GM19240 (cell line): ENCODE data around the gene SULT1B1.
"Not testable (repeated sequence)": the region's sequence is repeated elsewhere in the genome, so short reads cannot be mapped to it uniquely, and the experiment has no call there.

Experiments used
- DNase-seq: peaks from one replicate; pipeline ENCODE4 v3.0.0; 2011; ENCODE audit warnings: low spot score; ENCODE audit not compliant: insufficient read length

The SULT1B1 gene

DNA sequence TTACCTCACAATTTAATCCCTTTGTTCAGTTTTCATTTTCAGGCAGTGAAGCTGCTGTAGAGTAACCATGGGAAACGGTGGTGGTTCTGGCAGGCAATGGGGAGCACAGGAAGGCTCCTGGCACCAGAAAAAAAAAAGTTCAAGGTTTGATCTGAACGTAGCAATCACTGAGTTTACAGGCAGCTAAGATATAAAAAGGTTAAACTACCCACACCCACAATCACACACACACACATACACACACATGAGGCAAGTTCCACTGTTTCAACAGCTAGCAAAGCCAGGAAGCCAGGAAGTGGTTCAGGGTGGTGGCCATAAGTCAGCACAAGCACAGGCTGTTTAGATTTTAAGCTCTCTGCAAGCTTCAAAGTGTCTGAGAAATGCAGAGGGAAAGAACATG lies at the start of gene SULT1B1:
SULT1B1 (minus strand) TSS at position 166 of the 400 bp plus-strand sequence. CDS start 5,403 bp downstream, outside the sequence.
- no peak for DNase-seq

DNA sequence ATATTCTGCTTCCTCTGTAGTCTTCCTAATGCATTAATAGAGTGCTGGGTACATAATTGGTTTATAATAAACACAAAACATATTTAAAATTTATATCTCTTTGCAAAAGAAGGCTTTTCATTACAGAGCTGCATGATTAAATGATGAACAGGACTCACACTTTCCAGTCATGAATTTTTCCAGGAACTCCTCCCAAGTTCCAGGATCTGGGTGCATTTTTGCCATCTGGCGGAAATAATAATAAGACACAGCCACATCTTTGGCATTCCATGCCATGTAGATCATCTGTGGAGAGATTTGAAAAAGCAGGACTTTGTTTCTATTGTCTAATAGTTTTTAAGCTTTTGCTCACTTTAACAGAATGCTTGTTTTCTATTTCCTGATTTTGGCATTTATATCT lies 40.2 kb upstream of the SULT1B1 start:
- no peak for DNase-seq

DNA sequence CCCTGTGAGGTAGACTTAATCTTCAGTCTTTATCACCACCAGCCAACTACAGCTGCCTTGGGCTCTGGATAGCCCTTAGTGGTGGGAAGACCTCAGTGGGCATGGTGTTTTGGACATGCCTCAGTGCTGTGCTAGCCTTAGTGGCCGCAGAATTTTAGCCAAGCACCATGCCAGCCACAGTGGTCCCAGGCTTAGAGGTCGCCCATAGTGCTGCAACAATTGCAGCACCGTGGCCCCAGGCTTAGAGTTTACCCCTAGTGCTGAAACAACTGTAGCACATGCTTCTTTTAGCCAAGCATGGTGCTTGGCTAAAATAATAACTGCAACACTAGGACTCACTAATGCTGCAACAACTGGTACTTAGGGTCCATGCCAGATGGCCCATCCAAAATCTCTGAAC lies 38.9 kb upstream of the SULT1B1 start:
- DNase-seq, result no peak

DNA sequence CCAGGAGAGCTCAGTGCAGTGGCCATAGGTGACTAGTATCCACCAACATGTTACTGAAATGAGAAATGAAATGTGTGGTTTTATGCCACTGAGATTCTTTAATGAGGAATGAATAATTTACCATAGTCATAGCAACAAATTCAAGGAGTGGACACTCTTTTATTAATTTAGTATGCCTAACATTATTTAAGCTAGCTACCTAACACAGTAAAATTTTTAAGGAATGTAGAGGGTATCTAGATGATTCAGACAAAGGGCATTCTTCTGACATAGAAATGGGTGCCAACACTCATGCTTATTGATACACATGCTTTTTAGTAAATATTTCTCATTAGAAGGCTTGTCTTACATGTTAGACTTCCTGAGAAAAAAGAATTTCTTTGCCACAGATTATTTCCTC lies 33.3 kb upstream of the SULT1B1 start:
- no peak for DNase-seq

DNA sequence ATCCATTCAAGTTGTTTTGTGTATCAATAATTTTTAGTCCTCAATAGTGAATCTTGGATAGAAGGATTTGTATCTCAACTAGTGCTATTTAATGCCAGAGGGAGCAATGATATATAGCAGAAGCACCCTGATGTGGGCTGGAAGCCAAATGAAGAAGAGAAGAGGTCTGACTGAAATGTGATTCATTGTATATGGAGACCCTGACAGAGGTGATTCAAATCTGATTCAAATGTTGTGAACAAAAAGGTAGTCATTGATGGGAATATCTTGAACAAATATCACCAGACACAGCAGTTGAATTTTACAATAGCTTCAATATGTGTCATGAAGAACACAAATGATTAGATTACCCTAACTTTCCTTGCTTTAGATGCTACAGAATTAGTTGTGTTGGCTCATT lies 27.5 kb upstream of the SULT1B1 start:
- DNase-seq, result no peak

DNA sequence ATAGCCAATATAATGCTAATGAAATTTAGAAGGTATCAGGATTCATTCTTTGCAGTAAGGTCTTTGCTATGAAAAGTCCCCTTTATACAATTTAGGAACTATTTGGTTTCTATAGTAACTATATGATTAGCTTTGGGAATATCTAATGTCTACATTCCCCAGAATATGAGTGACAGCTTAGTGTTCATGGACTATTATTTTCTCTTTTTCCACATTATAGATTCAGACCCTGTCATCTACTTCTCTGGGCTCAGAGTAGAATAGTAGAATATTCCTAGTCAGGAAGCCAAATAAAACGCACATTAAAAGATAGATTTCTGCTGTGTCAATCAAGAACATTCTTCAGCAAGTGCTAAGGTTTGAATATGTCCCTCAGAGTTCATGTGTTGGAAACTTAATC lies 26.1 kb upstream of the SULT1B1 start:
- no peak for DNase-seq

DNA sequence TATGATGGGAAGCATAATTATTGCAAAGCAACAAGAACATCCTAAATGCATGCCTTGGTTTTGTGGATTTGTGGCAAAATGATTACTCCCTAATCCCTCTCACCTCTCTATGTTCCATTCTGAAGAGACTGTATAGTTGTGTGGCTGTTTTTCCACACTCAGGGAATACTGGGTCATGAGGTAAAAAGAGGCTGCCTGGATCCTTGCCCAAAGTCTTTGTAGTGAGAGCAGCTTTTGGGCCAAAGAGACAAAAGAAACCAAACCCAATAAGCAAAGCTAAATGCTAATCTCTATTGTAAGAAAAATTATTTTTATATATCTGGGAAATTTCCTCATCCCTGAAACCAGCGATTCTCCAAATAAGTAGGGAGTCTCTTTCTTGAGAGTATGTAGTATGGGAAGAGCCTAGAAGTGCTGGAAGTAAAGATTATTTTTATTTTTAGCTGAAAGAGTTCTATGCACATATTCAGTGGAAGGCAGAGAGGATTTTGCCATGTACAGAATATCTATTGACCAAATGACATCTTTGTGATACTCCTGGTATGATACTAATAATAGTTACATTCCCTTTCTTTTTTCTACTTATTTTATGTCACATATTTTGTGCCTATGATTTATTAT lies 24.9 kb upstream of the SULT1B1 start:
- DNase-seq, result no peak

DNA sequence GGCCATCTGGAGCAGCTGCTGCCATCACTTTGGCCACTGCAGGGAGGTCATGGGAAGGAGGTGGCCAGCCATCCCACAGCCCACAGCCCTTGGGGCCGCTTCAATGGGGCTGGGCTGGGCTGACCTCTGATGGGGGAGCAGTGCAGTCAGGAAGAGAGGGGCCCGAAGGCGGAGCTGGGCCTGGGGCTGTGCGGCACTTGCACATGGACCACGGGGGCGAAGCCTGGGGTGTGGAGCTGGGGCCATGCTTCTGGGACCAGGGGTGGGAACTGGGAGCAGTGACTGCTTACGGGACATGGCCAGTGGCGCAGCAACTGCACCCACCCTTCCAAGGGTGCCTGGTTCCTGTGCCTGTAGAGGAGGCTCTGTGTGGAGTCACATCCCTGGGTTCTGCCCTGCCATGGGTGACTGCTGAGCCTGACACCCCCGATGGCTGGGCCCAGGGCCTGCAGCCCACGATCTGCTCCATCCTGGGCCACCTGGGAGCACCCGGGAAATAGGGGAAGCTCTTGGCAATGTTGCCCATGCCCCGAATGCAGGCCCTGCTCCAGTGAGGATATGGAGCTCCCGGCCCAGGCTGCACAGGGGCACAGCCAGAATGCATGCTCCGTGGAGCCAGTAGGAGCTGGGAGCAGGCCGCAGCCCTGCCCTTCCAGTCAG lies 22.4 kb upstream of the SULT1B1 start:
- DNase-seq, result no peak

DNA sequence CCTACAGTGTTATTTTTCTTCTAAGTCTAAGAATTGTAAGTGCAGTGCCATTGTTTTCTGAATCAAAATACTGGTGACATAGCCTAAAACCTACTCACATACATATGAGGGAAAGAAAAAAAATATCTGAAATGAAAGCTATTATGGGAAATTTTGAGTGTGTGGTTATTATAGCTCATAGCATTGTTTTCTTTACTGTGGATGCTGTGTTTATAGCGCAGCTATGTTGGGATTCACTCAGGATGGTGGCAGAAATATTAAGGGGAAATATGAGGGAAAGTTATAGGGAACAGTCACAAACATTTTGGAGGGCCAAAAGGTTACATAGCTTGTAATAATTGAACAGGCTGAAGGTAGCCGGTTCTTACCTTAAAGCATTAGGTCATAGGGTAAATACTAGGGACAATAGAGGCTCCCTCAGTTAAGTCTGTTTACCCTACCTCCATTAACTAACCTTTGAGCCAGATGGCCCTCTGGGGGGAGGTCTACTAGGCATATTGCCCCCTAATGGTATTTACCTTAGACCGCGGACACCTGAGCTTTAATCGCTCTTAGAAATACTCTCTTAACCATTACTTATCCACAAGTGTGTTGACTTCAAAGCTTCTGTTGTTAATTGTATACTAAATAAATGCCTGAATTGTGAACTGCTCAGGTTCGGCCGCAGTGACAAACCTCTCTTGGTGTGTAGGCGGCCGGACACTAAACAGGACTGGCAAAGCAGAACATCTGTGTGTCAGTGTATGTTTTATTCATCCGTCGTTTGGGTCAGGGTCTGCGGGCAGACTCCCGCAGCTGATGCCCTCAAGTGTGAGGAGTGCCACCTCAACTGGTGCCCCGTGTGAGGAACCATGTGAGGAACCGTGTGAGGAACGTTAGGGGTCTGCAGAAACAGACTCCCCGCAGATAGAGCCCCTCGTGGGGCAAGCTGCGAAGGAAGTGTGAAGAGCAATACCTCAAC lies 21.3 kb upstream of the SULT1B1 start:
- DNase-seq, result no peak

DNA sequence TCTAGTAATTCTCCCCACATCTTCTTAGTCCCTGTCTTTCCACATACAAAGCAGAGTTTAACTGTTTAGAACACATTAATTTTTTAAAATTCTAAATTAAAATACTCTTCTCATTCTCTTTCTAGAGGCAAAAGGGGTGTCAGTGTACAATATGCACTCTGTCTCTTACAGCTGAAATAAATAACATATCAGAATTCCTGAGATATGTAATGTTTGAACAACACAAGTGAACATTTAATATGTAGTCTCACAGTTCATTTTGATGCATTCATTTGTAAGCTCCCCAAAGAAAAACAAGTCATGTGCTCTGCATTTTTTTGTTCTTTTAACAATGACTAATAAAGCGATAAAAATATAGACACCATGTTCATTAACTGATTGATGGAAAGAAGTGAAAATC lies 19.7 kb upstream of the SULT1B1 start:
- no peak for DNase-seq

DNA sequence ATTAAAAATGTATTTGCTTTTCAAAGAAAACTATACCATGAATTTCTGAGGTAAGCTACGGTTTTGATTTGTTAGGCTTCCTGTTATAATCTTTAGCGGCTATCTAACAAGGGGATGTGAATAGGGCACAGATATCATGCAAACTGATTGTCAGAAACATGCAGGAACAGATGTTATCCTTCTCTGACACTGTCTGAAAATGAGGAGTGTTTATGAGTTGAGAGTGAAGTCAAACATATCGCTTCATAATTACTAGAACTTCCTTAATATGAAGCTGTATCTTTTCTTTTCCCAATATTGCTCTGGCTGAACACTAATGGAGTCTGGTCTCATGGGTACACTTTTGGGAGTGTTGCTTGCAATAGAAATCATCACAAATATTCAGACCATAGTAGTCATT lies 16.3 kb upstream of the SULT1B1 start:
- DNase-seq, result no peak

DNA sequence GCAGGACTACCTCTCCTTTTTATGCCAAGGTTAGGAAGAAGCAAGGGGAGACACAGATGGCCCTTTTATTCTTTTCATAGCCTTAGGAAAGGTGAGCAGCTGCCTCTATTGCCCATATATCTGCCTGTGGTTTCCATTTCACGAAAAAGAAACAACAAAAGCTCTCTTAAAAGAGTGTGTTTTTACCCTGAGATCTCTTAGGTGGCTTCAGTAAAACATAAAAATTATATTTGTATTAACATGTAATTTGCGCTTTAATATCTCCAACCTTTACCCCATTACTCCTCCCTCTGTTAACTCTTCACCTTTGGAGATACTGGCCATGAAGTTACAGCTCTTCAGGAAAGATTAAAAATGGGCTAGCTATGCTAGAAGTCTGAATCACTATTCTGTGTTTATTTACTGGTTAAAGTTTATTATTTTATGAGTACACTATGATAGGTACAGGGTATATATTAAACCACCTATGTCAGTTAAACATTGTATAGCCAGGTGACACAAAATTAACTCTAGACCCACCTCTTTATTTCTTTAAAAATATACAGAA lies 15.0 kb upstream of the SULT1B1 start:
- DNase-seq, result no peak

DNA sequence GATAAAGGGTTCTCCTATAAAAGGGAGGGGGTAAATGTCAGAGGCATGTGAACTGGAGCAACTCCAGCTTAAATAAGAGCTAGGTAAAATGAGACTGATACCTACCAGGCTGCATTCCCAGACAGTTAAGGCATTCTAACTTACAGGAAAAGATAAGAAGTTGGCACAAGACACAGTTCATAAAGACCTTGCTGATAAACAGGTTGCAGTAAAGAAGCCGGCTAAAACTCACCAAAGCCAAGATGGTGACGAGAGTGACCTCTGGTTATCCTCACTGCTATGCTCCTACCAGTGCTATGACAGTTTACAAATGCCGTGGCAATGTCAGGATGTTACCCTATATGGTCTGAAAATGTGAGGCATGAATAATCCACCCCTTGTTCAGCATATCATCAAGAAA lies 13.1 kb upstream of the SULT1B1 start:
- DNase-seq, result no peak

DNA sequence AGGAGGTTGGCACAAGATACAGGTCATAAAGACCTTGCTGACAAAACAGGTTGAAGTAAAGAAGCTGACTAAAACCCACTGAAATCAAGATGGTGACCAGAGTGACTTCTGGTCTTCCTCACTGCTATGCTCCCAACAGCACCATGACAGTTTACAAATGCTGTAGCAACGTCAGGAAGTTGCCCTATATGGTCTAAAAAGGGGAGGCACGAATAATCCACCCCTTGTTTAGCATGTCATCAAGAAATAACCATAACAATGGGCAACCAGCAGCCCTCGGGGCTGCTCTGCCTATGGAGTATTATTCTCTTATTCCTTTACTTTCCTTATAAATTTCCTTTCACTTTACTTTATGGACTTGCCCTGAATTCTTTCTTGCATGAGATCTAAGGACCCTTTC lies 8.1 kb upstream of the SULT1B1 start:
- not testable (repeated sequence) for DNase-seq

DNA sequence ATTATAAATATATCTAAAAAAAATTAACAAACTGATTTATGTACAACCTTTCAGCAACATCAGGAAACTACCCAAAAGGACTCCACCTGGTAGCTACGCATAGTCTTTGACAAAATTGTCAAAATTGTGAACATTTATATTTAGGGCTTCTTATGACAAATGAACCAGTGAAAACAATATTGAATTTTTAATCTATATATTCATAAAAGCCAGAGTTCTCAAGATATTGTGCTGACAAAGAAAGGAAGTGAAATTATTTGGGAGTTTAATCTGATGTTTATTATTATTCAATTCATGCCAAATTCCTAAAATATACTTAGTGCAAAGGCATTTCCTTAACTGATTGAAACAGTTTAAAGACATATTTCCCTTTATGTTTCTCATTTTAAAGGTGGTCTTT lies 5.3 kb upstream of the SULT1B1 start:
- DNase-seq, result no peak

DNA sequence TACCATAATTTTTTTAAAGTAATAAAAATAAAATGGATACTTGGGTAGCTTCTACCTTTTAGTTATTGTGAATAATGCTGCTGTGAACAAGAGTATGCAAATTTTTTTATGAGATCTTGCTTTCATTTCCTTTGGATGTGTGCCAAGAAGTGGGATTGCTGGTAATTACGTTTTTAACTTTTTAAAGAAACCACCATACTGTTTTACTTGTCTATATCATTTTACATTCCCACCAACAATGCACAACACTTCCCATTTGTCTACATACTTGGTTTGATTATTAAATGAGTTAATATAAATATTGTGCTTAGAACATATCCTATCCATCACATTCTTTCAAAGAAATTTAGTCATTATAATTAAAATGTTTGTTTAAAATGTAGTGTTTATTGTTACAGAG lies 3.9 kb upstream of the SULT1B1 start:
- DNase-seq, result no peak

DNA sequence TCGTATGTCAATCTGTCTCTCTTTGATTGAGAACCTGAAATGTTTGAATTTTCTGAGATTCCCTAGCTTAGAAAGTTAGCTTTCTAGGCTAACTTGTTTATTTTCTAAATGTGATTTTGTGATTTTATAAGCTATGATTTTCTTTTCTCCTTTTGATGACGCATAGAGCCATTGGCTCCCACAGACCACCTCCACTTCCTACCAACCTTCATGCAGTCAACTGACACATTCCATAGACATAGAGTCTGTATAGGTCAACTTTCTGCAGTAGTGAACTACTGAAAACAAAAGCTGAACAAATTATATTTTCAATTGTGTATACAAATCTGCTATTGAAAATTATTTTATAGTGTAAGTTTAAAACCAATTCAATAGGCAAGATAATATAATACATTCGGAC lies 2.8 kb upstream of the SULT1B1 start:
- DNase-seq, result no peak

DNA sequence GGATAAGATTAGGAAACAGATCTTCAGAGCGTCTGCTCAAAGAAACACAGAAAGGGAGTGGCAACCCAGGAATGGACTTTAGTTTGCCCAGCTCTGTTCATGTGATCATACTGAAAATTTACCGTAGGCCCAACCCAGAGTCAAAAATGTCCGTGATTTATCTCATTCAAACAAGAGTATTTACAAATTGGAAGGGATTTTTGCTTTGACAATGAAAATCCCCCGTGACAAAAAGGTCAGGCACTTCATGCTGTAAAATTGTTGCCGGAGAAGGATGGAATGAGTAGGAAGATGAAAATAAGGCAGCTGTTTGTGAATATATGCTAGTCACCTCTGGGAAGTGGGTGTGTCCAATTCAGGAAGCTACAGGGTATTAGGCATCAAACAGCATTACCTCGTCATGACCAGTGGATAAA lies 1.2 kb downstream of the SULT1B1 start:
- no peak for DNase-seq

DNA sequence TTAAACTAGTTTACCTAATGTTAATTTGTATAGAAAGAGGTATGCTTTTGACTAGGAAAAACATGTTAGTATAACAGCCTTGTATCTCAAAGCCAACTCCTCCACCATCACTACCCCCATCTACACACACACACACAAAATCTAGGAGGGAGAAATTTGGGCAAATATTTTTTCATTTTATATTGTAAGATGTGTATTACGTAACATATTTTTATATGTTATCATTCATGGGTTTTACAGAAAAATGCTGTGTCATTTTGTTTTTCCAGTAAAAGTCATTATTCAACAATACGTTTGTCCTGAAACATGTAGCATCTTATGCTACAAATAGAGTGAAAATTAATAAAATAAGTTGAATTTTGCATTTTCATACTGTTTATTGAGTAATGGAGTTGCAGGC lies 3.0 kb downstream of the SULT1B1 start:
- DNase-seq, result no peak

DNA sequence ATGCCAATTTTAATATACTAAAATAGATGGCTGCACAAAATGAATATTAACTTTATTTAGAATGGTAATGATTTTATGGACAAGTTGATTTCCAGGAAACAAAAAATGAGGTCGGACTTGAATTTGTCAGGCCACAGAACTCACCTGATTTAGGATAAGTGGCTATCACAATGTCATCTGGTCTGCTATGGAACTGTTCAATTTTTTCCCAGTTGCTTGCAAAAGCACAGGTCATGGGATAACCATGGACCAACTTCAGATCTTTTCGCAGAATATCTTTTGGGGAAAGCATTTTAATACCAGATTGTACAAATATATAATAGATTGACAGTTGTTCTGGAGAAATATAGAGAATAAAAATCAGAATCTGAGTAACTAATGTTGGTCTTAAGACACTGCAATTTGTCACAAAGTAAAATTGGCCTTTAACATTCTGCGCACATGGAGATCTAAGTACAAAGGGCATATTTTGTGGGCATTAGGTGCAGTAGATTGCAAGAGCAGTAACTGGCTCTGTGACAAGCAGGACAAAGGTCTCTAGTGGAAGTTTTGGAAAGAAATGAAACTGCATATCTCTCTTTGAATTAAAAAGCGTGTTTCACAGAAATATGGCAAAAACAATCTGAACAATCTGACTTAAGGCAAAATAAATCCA lies 5.4 kb downstream of the SULT1B1 start:
- no peak for DNase-seq

DNA sequence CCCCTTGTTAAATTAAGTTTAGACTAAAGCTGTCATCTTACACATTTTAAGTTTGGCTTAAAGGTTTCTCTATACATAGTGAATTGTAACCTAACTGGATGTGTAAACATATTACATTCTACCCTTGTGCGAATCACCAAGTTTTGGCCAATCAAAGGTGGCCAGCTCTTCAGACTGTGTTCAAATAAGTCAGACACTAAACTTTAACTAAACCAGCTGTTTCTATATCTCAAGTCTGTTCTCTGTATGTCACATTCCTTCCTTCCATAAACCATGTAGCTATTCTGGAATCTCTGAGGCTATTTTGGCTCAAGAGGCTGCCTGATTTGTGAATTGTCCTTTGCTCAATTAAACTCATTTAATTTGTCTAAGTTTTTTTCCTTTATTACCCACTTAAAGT lies 6.7 kb downstream of the SULT1B1 start:
- DNase-seq, result no peak

DNA sequence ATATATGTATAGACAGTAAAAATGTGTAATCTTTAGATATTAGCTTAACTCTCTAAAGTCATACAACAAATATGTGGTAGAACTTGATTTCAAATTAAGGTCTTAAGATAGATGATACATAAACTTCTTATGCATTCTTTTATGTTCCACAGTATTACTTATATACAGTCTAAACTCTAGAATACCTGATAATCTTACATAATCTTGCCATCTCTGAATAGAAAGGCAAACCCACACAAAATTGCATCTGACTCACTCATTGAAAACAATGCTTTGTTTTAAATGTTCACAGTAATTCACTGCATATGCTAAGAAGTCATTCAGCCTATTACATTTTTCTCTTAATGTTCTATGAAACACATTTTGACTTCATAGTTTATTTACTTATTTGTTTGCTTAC lies 10.1 kb downstream of the SULT1B1 start:
- DNase-seq, result no peak
